Measurements from ENCODE around the gene GNAI2.
A peak's percentile ranks its signal among the peaks of the same experiment; 100 is the strongest.

The GNAI2 gene

GRCh38 chr3:50263478-50264382 lies 27.7 kb downstream of the GNAI2 start:
- peaks cover 20% of the 10 kb centered on the region for H3K4me1 ChIP-seq (ENCODE audit: control insufficient read depth, insufficient read depth, low read length)
- H3K27me3 ChIP-seq (ENCODE audit: control insufficient read depth, insufficient read depth, low read length), result no peaks in the 10 kb centered on the region
- peak overlapping the region; percentile 81 for H3K9ac ChIP-seq (ENCODE audit: low read depth, low read length)
- peak overlapping the region; percentile 22 for H3K4me3 ChIP-seq (ENCODE audit: low read depth, low read length)
- H3K9me3 ChIP-seq (ENCODE audit: control insufficient read depth, insufficient read depth, low read length), result no peaks in the 10 kb centered on the region
- H3K36me3 ChIP-seq (ENCODE audit: control insufficient read depth, insufficient read depth, low read length), result no peaks in the 10 kb centered on the region

- Histone ChIP-seq H3K9me3 (ENCODE audit: control insufficient read depth, insufficient read depth, low read length) (no peaks in the 10 kb centered on the region), H3K36me3 (ENCODE audit: control insufficient read depth, insufficient read depth, low read length) (no peaks in the 10 kb centered on the region), H3K27me3 (ENCODE audit: control insufficient read depth, insufficient read depth, low read length) (no peaks in the 10 kb centered on the region), H3K9ac (ENCODE audit: low read depth, low read length) (peak overlapping the region; percentile 81), H3K4me1 (ENCODE audit: control insufficient read depth, insufficient read depth, low read length) (peaks cover 24% of the 10 kb centered on the region), H3K4me3 (ENCODE audit: low read depth, low read length) (peak overlapping the region; percentile 22)
Observed at GRCh38 chr3:50264383-50264963, 28.5 kb downstream of the GNAI2 start.

- no peaks in the 10 kb centered on the region for H3K27me3 ChIP-seq (ENCODE audit: control insufficient read depth, insufficient read depth, low read length)
- peaks cover 26% of the 10 kb centered on the region for H3K4me1 ChIP-seq (ENCODE audit: control insufficient read depth, insufficient read depth, low read length)
- no peaks in the 10 kb centered on the region for H3K36me3 ChIP-seq (ENCODE audit: control insufficient read depth, insufficient read depth, low read length)
- H3K9ac ChIP-seq (ENCODE audit: low read depth, low read length), result peak overlapping the region; percentile 47
- no peaks in the 10 kb centered on the region for H3K9me3 ChIP-seq (ENCODE audit: control insufficient read depth, insufficient read depth, low read length)
- H3K4me3 ChIP-seq (ENCODE audit: low read depth, low read length), result peak overlapping the region; percentile 22
Observed at GRCh38 chr3:50264964-50265485, 29.0 kb downstream of the GNAI2 start.

GRCh38 chr3:50265571-50265970 lies 29.6 kb downstream of the GNAI2 start:
- Histone ChIP-seq H3K27me3 (ENCODE audit: control insufficient read depth, insufficient read depth, low read length) (no peaks in the 10 kb centered on the region), H3K9ac (ENCODE audit: low read depth, low read length) (no peak overlapping the region), H3K36me3 (ENCODE audit: control insufficient read depth, insufficient read depth, low read length) (no peaks in the 10 kb centered on the region), H3K4me1 (ENCODE audit: control insufficient read depth, insufficient read depth, low read length) (peaks cover 26% of the 10 kb centered on the region), H3K4me3 (ENCODE audit: low read depth, low read length) (no peak overlapping the region), H3K9me3 (ENCODE audit: control insufficient read depth, insufficient read depth, low read length) (no peaks in the 10 kb centered on the region)

- H3K27me3 ChIP-seq (ENCODE audit: control insufficient read depth, insufficient read depth, low read length), result no peaks in the 10 kb centered on the region
- no peak overlapping the region for H3K4me3 ChIP-seq (ENCODE audit: low read depth, low read length)
- H3K36me3 ChIP-seq (ENCODE audit: control insufficient read depth, insufficient read depth, low read length), result peaks cover 4% of the 10 kb centered on the region
- H3K9ac ChIP-seq (ENCODE audit: low read depth, low read length), result no peak overlapping the region
- no peaks in the 10 kb centered on the region for H3K9me3 ChIP-seq (ENCODE audit: control insufficient read depth, insufficient read depth, low read length)
- peaks cover 26% of the 10 kb centered on the region for H3K4me1 ChIP-seq (ENCODE audit: control insufficient read depth, insufficient read depth, low read length)
Observed at GRCh38 chr3:50266017-50266416, 30.0 kb downstream of the GNAI2 start.

GRCh38 chr3:50266836-50267235 lies 30.8 kb downstream of the GNAI2 start:
- H3K4me3 ChIP-seq (ENCODE audit: low read depth, low read length), result peak overlapping the region; percentile 8
- H3K36me3 ChIP-seq (ENCODE audit: control insufficient read depth, insufficient read depth, low read length), result peaks cover 4% of the 10 kb centered on the region
- peaks cover 26% of the 10 kb centered on the region for H3K4me1 ChIP-seq (ENCODE audit: control insufficient read depth, insufficient read depth, low read length)
- peak overlapping the region; percentile 12 for H3K9ac ChIP-seq (ENCODE audit: low read depth, low read length)
- no peaks in the 10 kb centered on the region for H3K27me3 ChIP-seq (ENCODE audit: control insufficient read depth, insufficient read depth, low read length)
- no peaks in the 10 kb centered on the region for H3K9me3 ChIP-seq (ENCODE audit: control insufficient read depth, insufficient read depth, low read length)

GRCh38 chr3:50267280-50267913 lies 31.4 kb downstream of the GNAI2 start:
- Histone ChIP-seq H3K4me3 (ENCODE audit: low read depth, low read length) (peak overlapping the region; percentile 18), H3K9ac (ENCODE audit: low read depth, low read length) (peak overlapping the region; percentile 12)

GRCh38 chr3:50268276-50268675 lies 32.3 kb downstream of the GNAI2 start:
- H3K27me3 ChIP-seq (ENCODE audit: control insufficient read depth, insufficient read depth, low read length), result peaks cover 4% of the 10 kb centered on the region
- peaks cover 4% of the 10 kb centered on the region for H3K36me3 ChIP-seq (ENCODE audit: control insufficient read depth, insufficient read depth, low read length)
- no peak overlapping the region for H3K9ac ChIP-seq (ENCODE audit: low read depth, low read length)
- no peak overlapping the region for H3K4me3 ChIP-seq (ENCODE audit: low read depth, low read length)
- no peaks in the 10 kb centered on the region for H3K9me3 ChIP-seq (ENCODE audit: control insufficient read depth, insufficient read depth, low read length)
- peaks cover 26% of the 10 kb centered on the region for H3K4me1 ChIP-seq (ENCODE audit: control insufficient read depth, insufficient read depth, low read length)

More at GRCh38 chr3:50267280-50267913, 31.4 kb downstream of the GNAI2 start:
- Histone ChIP-seq H3K9me3 (ENCODE audit: control insufficient read depth, insufficient read depth, low read length) (no peaks in the 10 kb centered on the region), H3K27me3 (ENCODE audit: control insufficient read depth, insufficient read depth, low read length) (no peaks in the 10 kb centered on the region), H3K36me3 (ENCODE audit: control insufficient read depth, insufficient read depth, low read length) (peaks cover 4% of the 10 kb centered on the region), H3K4me1 (ENCODE audit: control insufficient read depth, insufficient read depth, low read length) (peaks cover 26% of the 10 kb centered on the region)

GRCh38 chr3:50268703-50269451 lies 32.9 kb downstream of the GNAI2 start, which contains the start of gene SEMA3B:
Gene SEMA3B, plus strand, starts transcription at chr3:50269147. Its CDS starts 94 bp downstream, at chr3:50269241.
- H3K9me3 ChIP-seq (ENCODE audit: control insufficient read depth, insufficient read depth, low read length), result no peaks in the 10 kb centered on the region
- peaks cover 4% of the 10 kb centered on the region for H3K36me3 ChIP-seq (ENCODE audit: control insufficient read depth, insufficient read depth, low read length)
- H3K9ac ChIP-seq (ENCODE audit: low read depth, low read length), result peak within 1 kb of the TSS; percentile 16
- peak within 1 kb of the TSS; percentile 18 for H3K4me3 ChIP-seq (ENCODE audit: low read depth, low read length)
- peaks cover 22% of the 10 kb centered on the region for H3K4me1 ChIP-seq (ENCODE audit: control insufficient read depth, insufficient read depth, low read length)
- peaks cover 10% of the 10 kb centered on the region for H3K27me3 ChIP-seq (ENCODE audit: control insufficient read depth, insufficient read depth, low read length)

- Histone ChIP-seq H3K9me3 (ENCODE audit: control insufficient read depth, insufficient read depth, low read length) (no peaks in the 10 kb centered on the region), H3K4me3 (ENCODE audit: low read depth, low read length) (no peak overlapping the region), H3K36me3 (ENCODE audit: control insufficient read depth, insufficient read depth, low read length) (peaks cover 4% of the 10 kb centered on the region), H3K4me1 (ENCODE audit: control insufficient read depth, insufficient read depth, low read length) (peaks cover 21% of the 10 kb centered on the region), H3K27me3 (ENCODE audit: control insufficient read depth, insufficient read depth, low read length) (peaks cover 15% of the 10 kb centered on the region), H3K9ac (ENCODE audit: low read depth, low read length) (peak overlapping the region; percentile 16)
Observed at GRCh38 chr3:50269460-50269859, 33.5 kb downstream of the GNAI2 start.

GRCh38 chr3:50269977-50270413 lies 34.0 kb downstream of the GNAI2 start:
- no peaks in the 10 kb centered on the region for H3K9me3 ChIP-seq (ENCODE audit: control insufficient read depth, insufficient read depth, low read length)
- H3K4me1 ChIP-seq (ENCODE audit: control insufficient read depth, insufficient read depth, low read length), result peaks cover 21% of the 10 kb centered on the region
- H3K9ac ChIP-seq (ENCODE audit: low read depth, low read length), result peak overlapping the region; percentile 16
- H3K4me3 ChIP-seq (ENCODE audit: low read depth, low read length), result no peak overlapping the region
- peaks cover 21% of the 10 kb centered on the region for H3K27me3 ChIP-seq (ENCODE audit: control insufficient read depth, insufficient read depth, low read length)
- H3K36me3 ChIP-seq (ENCODE audit: control insufficient read depth, insufficient read depth, low read length), result peaks cover 4% of the 10 kb centered on the region

Measured in iPS-15b (cell line).